Spleen (tissue), 11 donors: ENCODE results near the gene TBXAS1. TPM values are rescaled to one million over a fixed set of nuclear protein-coding genes. Genes with fewer than 3 reads are reported as not detected.
A peak's percentile ranks its signal among the peaks of the same experiment; 100 is the strongest.
"Not testable (repeated sequence)": the region's sequence is repeated elsewhere in the genome, so short reads cannot be mapped to it uniquely, and the experiment has no call there.

ENCODE experiments used
- DNase-seq: peaks from one replicate; pipeline ENCODE4 v3.0.0-alpha.2; 2020
- H3K27ac ChIP-seq, 8 donors: fragments of 200-600 bp; sonication (generic) in 7 of 8; 1 replicate in 4 of 8; 2 replicates in 4 of 8; pipeline versions ENCODE4 v1.5.0 to v1.8.0; 2016 to 2021; ENCODE audit warnings: inconsistent platforms in 4 of 8, mild to moderate bottlenecking in 4 of 8, moderate library complexity in 1 of 8
- H3K27me3 ChIP-seq, 7 donors: fragments of 200-600 bp; sonication (generic) in 6 of 7; replicated peaks in 1 of 7; 1 replicate in 4 of 7; 2 replicates in 3 of 7; pipeline versions ENCODE4 v1.5.0 to v1.8.0; 2016 to 2021; ENCODE audit warnings: inconsistent platforms in 3 of 7, mild to moderate bottlenecking in 1 of 7
- H3K36me3 ChIP-seq, 6 donors: fragments of 200-600 bp; sonication (generic) in 5 of 6; 1 replicate in 4 of 6; 2 replicates in 2 of 6; pipeline versions ENCODE4 v1.5.0 to v1.8.0; 2016 to 2021; ENCODE audit warnings: inconsistent platforms in 2 of 6
- H3K4me1 ChIP-seq, 6 donors: fragments of 200-600 bp; sonication (generic) in 5 of 6; 1 replicate in 3 of 6; 2 replicates in 3 of 6; pipeline versions ENCODE4 v1.5.0 to v1.8.0; 2016 to 2021; ENCODE audit warnings: inconsistent platforms in 3 of 6
- H3K4me3 ChIP-seq, 8 donors: fragments of 200-600 bp; sonication (generic) in 7 of 8; 1 replicate in 4 of 8; 2 replicates in 4 of 8; pipeline versions ENCODE4 v1.5.0 to v1.8.0; 2016 to 2021; ENCODE audit warnings: inconsistent platforms in 4 of 8, mild to moderate bottlenecking in 4 of 8, moderate library complexity in 2 of 8
- H3K9me3 ChIP-seq, 8 donors: fragments of 200-600 bp; sonication (generic) in 7 of 8; 1 replicate in 4 of 8; 2 replicates in 4 of 8; pipeline versions ENCODE4 v1.5.0 to v1.8.0; 2016 to 2021; ENCODE audit warnings: inconsistent platforms in 4 of 8
- POLR2A ChIP-seq, 3 donors: fragments of 450-650 bp; IDR thresholded peaks; one replicate each; pipeline ENCODE4 v1.5.1; 2017; ENCODE audit warnings: antibody characterized with exemption in 3 of 3, mild to moderate bottlenecking in 1 of 3
- POLR2AphosphoS5 ChIP-seq, 3 donors: sonication (generic); formaldehyde crosslinking; IDR thresholded peaks; one replicate each; pipeline ENCODE4 v1.5.1; 2017; ENCODE audit warnings: antibody characterized with exemption in 3 of 3
- WGBS, 5 donors: extraction: QIAGEN DNeasy Blood & Tissue Kit in 3 of 5; methylation state at CpG; one replicate each; pipeline versions ENCODE4 v1.1.5 to v1.1.7; 2013 to 2018; 5-methylcytosine and 5-hydroxymethylcytosine counted together
- intact Hi-C: fragments of 100-400 bp; cut with DNase I; formaldehyde crosslinking; loops from one replicate; pipeline ENCODE4 v1.15.0; 2023; ENCODE audit warnings: low total_unique reads
- polyA plus RNA-seq, 3 donors: library from polyadenylated mRNA; stranded (reverse); fragments of 200-250 nt; gene quantifications; one replicate each; pipeline ENCODE4 v1.2.1, GENCODE V29; 2013
- total RNA-seq, 7 donors: library from RNA; depleted of rRNA in 3 of 7; stranded (reverse); fragments of >200 nt in 3 of 7; fragmentation: NEBNext Ultra II Directional in 4 of 7; extraction: Animal tissue kit (Norgen Biotek cat#: 25700) in 4 of 7; gene quantifications; one replicate each; pipeline versions ENCODE4 v1.1.0 to v1.2.1, GENCODE V29; 2016 to 2021
- TF ChIP-seq, protein P1 (sequence below), 11 experiments: fragments of 200-600 bp in 7 of 11; fragments of 450-650 bp in 4 of 11; sonication (generic) in 4 of 11; IDR thresholded peaks in 8 of 11; conservative IDR thresholded peaks in 3 of 11; 1 replicate in 7 of 11; 2 replicates in 4 of 11; pipeline versions ENCODE4 v1.4.0 to v1.8.0; 2016 to 2021; ENCODE audit warnings: antibody characterized with exemption in 11 of 11, inconsistent platforms in 4 of 11, mild to moderate bottlenecking in 1 of 11
- donor health status: healthy with polysubstance abuse.
- donor health status: DM: no; HTN: no; CAD: no; lungs with moderate emphysema.
- donor health status: DM: no; HTN: no; CAD: no.
- donor health status: Bipolar disorder and iron deficiency.
- donor health status: healthy.
- donor health status: DM: no; HTN: no; CAD: no.
- donor health status: DM: yes; HTN: yes; CAD: no.

The TBXAS1 gene
- total and polyA plus RNA-seq, 10 donors = 19.8 to 287 (median 147) TPM

DNA sequence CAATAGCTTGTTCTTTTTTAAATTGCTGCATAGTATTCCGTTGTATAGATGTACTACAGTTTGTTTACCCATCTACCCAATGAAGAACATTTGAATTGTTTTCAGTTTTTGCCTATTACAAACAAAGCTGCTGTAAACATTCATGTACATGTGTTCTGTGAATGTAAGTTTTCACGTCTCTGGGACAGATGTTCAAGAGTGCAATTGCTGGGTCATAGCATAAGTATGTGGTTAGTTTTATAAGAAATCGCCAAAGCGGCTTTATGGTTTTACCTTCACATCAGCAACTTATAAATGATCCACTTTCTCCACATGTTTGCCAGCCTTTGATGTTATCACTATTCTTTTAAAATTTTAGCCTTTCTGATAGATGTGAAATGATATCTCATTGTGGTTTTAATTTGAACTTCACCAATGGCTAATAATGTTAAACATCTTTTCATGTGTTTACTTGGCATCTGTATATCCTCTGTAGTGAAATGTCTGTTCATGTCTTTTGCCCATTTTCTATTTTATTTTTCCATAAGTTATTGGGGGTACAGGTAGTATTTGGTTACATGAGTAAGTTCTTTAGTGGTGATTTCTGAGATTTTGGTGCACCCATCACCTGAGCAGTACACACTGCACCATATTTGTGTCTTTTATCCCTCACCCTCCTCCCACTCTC, 73.5 kb downstream of the TBXAS1 start:
- TF ChIP-seq, protein P1, sequence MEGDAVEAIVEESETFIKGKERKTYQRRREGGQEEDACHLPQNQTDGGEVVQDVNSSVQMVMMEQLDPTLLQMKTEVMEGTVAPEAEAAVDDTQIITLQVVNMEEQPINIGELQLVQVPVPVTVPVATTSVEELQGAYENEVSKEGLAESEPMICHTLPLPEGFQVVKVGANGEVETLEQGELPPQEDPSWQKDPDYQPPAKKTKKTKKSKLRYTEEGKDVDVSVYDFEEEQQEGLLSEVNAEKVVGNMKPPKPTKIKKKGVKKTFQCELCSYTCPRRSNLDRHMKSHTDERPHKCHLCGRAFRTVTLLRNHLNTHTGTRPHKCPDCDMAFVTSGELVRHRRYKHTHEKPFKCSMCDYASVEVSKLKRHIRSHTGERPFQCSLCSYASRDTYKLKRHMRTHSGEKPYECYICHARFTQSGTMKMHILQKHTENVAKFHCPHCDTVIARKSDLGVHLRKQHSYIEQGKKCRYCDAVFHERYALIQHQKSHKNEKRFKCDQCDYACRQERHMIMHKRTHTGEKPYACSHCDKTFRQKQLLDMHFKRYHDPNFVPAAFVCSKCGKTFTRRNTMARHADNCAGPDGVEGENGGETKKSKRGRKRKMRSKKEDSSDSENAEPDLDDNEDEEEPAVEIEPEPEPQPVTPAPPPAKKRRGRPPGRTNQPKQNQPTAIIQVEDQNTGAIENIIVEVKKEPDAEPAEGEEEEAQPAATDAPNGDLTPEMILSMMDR (IDR thresholded peaks at IDR 0.05 in 8 of 11, conservative IDR thresholded peaks at IDR 0.05 in 3 of 11) = no peak
- TF ChIP-seq POLR2AphosphoS5 (IDR thresholded peaks at IDR 0.05) = no peak
- no peak for TF ChIP-seq POLR2A (IDR thresholded peaks at IDR 0.05)
- Histone ChIP-seq H3K4me1 (peaks cover 3 to 60% (median 17%) of the 10 kb centered on the region in 6 donors), H3K36me3 (peaks cover 0 to 5% (median 0%) of the 10 kb centered on the region in 6 donors), H3K4me3 (no peak overlapping the region), H3K27me3 (no peaks in the 10 kb centered on the region), H3K9me3 (peaks cover 0 to 19% (median 12%) of the 10 kb centered on the region in 8 donors), H3K27ac (peak overlapping the region in 5 of 8 donors; percentile 7 to 81 (median 72))
- DNase-seq = no peak
- intact Hi-C loops = no loop called here
- WGBS, 5 donors = 66 to 95% (median 90%) methylated on average over 4 of the region's 4 CpGs

DNA sequence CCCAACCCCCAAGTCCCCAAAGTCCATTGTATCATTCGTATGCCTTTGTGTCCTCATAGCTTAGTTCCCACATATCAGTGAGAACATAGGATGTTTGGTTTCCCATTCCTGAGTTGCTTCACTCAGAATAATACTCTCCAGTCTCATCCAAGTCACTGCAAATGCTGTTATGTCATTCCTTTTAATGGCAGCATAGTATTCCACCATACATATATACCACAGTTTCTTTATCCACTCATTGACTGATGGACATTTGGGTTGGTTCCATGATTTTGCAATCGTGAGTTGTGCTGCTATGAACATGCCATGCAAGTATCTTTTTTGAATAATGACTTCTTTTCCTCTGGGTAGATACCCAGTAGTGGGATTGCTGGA, 74.0 kb downstream of the TBXAS1 start:
- H3K36me3 ChIP-seq, H3K27me3 ChIP-seq, H3K4me3 ChIP-seq, DNase-seq, intact Hi-C loops: not testable (repeated sequence)
- 77 to 95% (median 87%) methylated on average over 2 of the region's 2 CpGs for WGBS, 5 donors
- H3K4me1 ChIP-seq = peaks cover 3 to 60% (median 19%) of the 10 kb centered on the region in 6 donors
- peaks cover 0 to 19% (median 12%) of the 10 kb centered on the region in 8 donors for H3K9me3 ChIP-seq
- peak overlapping the region in 1 of 8 donors; percentile 80 for H3K27ac ChIP-seq

DNA sequence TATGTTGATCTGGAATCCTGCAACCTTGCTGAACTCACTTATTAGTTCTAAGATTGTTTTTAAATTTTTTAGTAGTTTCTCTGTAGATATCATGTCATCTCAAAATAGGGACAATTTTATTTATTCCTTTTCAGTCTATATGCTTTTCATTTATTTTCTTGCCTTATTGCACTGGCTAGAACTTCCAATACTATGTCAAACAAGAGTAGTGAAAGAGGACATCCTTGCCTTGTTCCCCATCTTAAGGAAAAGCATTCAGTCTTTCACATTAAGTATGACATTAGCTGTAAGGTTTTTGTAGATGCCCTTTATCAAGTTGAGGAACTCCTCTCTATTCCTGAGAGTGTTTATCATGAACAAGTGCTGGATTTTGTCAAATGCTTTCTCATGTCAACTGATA, 77.8 kb downstream of the TBXAS1 start:
- Histone ChIP-seq H3K27ac (no peak overlapping the region), H3K36me3 (peaks cover 0 to 23% (median 0%) of the 10 kb centered on the region in 6 donors), H3K4me1 (peaks cover 0 to 34% (median 16%) of the 10 kb centered on the region in 6 donors), H3K27me3 (no peaks in the 10 kb centered on the region), H3K9me3 (peaks cover 0 to 19% (median 12%) of the 10 kb centered on the region in 8 donors), H3K4me3 (no peak overlapping the region)
- intact Hi-C loops = no loop called here
- no peak for DNase-seq
- TF ChIP-seq POLR2A (IDR thresholded peaks at IDR 0.05) = no peak
- no peak for TF ChIP-seq POLR2AphosphoS5 (IDR thresholded peaks at IDR 0.05)
- TF ChIP-seq, protein P1 (IDR thresholded peaks at IDR 0.05 in 8 of 11, conservative IDR thresholded peaks at IDR 0.05 in 3 of 11) = no peak

DNA sequence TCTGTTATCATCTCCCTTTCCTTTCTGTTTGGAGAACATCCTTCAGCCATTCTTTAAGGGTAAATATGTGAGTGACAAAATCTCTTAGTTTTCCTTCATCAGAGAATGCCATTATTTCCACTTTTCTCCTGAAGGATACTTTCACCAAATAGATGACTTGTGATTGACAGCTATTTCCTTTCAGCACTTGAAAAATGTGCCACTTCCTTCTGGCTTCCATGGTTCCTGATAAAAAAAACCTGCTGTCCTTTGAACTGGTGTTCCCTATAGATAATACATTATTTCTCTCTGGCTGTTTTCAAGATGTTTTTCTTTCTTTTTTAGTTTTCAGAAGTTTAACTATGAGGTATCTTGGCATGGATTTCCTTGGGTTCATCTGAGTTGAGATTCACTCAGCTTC, 79.7 kb downstream of the TBXAS1 start:
- no peak overlapping the region for H3K27ac ChIP-seq
- peaks cover 0 to 28% (median 14%) of the 10 kb centered on the region in 6 donors for H3K4me1 ChIP-seq
- no peak overlapping the region for H3K4me3 ChIP-seq
- H3K36me3 ChIP-seq = peaks cover 0 to 43% (median 0%) of the 10 kb centered on the region in 6 donors
- peaks cover 0 to 6% (median 0%) of the 10 kb centered on the region in 8 donors for H3K9me3 ChIP-seq
- no peaks in the 10 kb centered on the region for H3K27me3 ChIP-seq
- no peak for DNase-seq
- intact Hi-C loops = no loop called here
- TF ChIP-seq POLR2AphosphoS5 (IDR thresholded peaks at IDR 0.05) (no peak), POLR2A (IDR thresholded peaks at IDR 0.05) (no peak)

DNA sequence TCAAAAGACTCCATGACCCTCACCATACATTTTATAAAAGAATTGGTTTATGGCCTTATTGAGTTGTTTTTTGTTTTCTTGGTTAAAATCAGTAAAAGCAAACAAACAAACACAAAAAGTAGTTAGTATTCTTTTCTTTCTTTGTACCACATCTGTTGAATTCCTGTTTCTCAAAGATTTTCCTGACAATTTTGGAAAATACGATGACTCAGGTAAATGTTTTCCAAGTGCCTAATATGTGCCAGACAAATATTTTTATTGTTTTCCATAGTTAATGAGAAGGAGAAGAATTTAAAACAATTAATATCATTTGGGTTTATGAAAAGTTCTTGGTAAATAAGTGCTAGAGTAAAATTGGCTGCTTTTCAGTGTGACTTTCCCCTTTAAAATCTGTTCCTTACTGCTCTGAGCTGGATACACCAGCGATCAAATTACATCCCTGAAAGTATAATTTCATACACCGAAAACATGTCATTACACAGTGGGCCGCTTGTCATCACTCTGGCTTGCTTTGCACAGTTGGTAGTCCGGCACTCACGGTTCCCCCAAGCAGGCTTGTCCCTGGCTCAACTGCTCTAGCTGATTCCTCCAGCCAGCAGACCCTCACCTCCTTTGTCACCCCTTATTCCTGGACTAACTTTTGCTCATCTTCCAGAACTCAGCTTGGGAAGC, 80.5 kb downstream of the TBXAS1 start:
- TF ChIP-seq, protein P1 (IDR thresholded peaks at IDR 0.05 in 8 of 11, conservative IDR thresholded peaks at IDR 0.05 in 3 of 11) = no peak
- TF ChIP-seq POLR2AphosphoS5 (IDR thresholded peaks at IDR 0.05) (no peak), POLR2A (IDR thresholded peaks at IDR 0.05) (no peak)
- intact Hi-C loops = no loop called here
- no peaks in the 10 kb centered on the region for H3K27me3 ChIP-seq
- whole genome bisulfite sequencing, 5 donors = 90 to 95% (median 92%) methylated on average over 6 of the region's 6 CpGs
- H3K9me3 ChIP-seq = peaks cover 0 to 6% (median 0%) of the 10 kb centered on the region in 8 donors
- H3K27ac ChIP-seq = no peak overlapping the region
- no peak for DNase-seq
- H3K4me3 ChIP-seq = no peak overlapping the region
- peaks cover 0 to 28% (median 14%) of the 10 kb centered on the region in 6 donors for H3K4me1 ChIP-seq
- H3K36me3 ChIP-seq = peaks cover 0 to 50% (median 0%) of the 10 kb centered on the region in 6 donors
